NCI-H2227 (cell line): Measurements from ENCODE around the gene KCTD19.
A peak's percentile ranks its signal among the peaks of the same experiment; 100 is the strongest.

Experiments
- DNase-seq: peaks from one replicate; lab custom pipeline; 2025; ENCODE audit not compliant: unreplicated experiment; lab: John Stamatoyannopoulos, UW

Gene KCTD19

DNA sequence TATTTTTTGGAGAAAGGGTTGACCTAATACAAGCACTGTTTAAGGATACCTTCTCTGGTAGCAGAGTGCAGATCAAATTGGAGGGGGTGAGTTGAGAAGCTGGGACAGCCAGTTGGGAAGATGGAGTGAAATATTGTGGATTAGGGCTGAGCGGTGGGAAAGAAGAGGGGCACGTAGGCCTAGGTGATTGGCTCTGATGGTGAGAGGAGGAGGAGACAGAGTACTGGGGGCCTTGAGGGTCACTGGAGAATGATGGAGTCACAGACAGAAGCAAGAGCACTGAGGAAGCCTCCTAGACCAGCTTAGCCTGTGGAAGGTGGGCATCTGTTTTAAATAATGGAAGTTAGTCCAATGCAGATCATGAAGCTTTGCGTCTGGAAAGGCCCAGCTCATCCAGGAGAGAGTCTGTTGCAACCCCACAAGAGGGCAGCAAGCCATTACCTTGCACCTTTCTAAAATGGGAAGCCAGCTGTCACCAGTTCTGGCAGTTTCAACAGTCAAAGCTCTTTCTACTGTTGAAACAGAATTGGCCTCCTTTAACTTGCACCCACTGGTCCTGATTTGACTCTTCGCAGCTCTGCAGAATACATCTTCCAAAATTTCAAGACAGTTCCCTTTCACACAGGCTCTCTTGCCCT lies 66.0 kb downstream of the KCTD19 start:
- DNase-seq = peak; percentile 13

DNA sequence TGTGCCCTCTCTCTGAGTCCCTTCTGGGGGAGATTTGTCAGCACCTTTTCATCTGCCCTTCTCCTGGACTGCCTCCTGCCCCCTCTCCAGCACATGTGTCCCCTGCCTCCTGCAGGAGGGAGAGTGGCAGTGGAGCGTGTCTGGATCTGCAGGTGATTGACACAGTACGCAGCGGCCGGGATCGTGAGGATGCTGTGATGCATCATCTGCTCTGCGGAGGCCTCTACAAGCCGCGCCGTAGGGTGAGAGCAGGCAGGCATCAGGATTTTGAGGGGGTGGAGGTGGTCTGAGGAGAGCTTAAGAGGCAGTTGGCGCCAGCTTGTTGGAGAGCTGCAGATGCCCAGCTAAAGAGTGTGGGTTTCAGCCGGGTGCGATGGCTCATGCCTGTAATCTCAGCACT lies 66.8 kb downstream of the KCTD19 start:
- peak; percentile 8 for DNase-seq

DNA sequence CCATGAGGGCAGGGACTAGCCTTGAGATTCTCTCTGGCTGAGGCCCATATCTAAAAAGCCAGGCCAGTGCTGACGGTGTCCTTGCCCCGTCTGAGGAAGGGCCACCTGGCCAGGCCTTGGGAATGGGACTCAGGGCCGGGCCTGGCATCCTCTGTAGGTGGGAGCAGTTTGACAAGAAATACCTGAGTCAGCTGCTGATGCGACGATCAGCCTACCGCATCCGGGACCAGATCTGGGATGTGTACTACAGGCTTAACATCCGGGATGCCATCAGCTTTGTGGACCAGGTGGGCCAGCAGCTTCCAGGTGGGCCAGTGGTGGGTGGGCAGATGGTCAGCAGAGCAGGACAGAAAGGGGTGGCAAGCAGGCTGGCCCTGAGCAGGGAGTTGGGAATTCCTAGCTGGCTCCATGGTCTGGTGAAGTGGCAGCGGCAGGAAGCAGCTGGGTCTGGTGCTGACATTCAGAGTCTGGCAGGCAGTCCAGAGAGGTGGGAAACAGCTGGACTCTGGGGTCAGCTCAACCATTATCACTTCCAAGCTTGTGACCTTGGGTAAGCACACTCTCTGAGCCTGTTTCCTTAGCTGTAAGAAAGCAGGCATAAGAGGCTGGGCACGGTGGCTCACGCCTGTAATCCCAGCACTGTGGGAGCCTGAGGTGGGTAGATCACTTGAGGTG lies 68.2 kb downstream of the KCTD19 start:
- DNase-seq = no peak

DNA sequence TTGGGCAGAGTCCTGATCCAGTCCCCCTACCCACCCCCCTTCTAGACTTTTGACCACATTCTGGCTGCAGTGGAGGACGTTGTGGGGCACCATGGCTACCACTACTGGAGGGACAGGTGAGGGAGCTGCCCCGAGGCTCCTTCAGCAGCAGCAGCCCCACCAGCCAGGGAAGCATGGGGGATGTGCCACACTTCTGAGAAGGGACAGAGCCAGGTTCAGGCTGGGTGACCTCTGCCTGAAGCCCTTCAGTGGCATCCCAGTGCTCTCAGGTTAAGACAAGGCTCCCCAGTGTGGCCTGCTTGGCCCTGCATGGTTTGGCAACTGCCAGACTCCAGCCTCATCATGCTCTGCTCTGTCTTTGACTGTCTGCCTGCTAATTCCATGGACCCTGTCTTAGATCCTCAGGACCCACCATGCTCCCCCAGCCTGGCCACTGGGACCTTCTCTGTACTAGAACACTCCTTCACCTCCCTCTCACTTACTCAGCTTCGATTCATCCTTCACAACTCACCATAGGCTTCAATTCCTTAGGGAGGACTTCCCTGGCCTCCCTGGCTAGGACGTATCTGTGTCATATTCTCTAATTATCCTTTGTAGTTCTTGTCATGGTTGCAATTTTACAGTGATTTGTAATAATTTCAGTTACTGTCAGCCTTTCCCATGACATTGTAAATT lies 68.9 kb downstream of the KCTD19 start:
- no peak for DNase-seq

DNA sequence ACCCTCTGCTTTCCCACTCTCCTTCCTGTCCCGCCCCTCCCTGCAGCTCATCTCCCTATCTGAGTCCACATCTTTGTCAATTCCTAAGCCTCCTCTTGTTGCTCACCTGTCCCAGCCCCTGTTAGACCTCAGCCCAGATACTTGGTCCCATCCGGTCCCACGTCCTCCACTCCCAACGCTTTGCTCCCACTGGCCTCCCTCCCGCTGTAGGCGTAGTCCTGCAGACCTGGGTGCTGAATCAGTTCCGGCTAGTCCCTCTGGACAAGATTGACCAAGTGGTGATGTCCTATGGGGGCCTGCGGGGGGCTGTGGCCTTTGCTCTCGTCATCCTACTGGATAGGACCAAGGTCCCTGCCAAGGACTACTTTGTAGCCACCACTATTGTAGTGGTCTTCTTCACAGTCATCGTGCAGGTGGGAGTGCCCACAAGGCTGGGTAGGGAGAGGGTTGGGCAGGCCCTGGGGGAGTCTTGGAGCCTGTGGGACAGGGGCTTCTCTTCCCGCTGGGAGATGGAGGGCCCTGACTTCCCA lies 69.8 kb downstream of the KCTD19 start:
- no peak for DNase-seq

DNA sequence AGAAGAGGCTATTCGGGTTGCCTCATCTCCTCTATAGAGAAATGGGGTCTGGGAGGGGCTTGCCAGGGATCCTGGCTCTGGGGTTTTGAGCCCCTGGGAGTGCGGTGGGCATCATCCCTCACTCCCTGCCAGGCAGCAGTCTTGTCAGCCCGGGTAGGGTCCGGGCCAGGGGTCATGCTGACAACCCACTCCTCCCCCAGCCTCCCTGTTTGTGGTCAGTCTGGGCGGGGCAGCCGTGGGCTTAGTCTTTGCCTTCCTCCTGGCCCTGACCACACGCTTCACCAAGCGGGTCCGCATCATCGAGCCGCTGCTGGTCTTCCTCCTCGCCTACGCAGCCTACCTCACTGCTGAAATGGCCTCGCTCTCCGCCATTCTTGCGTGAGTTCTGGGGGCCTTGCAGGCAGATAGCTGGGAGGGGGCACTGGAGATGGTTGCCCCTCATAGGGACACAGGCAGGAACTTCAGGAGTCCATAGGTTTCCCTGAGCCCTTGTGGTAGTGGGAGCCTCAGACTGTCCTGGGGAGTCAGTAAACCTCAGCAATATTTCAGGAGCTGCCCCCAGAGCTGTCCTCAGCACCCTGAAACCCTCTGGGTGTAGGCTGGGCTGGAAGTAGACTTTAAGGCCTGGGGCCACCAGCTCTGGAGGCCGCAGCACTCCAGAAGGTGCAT lies 70.9 kb downstream of the KCTD19 start:
- no peak for DNase-seq

DNA sequence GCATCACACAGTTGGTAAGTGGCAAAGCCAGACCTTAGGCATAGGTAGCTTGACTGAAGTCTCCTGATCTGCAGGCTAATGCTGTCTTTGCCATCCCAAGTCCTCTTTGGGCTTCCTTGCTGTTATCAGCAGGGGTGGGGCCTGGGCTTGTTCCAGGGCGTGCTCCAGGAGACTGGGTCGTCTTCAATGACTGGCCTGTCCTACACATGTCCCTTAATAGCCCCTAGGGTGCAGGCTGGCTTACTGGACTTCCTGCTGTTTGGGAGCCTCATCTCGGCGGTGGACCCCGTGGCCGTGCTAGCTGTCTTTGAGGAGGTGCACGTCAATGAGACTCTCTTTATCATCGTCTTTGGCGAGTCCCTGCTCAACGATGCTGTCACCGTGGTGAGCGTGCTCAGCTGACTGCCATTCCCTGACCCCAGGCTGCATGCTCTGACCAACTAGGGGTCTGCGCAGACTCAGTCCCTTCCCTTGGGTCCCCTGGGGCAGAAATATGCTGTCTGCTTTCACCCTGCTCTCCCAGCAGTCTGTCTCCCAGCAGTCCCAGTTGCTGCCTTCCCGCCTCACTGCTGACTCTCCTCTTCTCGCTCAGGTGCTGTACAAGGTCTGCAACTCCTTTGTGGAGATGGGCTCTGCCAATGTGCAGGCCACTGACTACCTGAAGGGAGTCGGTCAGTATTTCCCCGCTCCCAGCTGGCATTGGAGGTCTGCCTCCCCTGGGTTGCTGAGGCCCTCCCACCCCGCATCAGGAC lies 71.6 kb downstream of the KCTD19 start:
- no peak for DNase-seq

DNA sequence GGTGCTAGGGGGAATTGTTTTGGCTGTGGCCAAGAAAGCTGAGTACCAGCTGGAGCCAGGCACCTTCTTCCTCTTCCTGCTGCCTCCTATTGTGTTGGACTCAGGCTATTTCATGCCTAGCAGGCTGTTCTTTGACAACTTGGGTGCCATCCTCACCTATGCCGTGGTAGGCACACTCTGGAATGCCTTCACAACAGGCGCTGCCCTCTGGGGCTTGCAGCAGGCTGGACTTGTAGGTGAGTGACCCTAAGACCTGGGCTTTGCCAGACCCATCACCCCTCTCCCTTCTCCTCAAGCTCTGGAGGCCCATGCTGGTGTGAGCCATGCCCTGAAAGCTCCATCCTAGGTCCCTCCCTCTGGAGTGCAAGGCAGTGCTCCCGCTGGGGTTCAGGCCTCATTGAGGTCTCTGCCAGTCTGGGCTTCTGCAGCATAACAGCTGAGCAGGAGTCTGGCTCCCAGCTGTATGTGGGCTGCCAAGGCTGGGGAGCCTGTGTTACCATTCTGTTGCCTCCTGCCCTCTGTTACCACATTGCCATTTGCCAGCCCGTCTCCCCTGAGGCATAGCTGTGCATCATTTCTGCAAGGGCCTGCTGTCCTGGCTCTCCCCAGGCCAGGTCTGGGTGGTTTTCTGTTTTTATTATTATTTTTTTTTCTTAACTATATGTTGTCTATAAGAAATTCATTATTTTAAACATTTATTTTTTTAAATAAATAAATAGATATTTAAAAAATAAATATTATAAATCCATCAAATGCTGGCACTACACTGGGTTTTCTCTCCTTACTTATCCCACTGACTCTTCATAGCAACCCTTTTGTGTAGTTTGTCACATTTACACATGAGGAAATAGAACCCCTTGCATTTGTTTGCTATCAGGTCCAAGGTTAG lies 73.7 kb downstream of the KCTD19 start:
- DNase-seq = no peak

DNA sequence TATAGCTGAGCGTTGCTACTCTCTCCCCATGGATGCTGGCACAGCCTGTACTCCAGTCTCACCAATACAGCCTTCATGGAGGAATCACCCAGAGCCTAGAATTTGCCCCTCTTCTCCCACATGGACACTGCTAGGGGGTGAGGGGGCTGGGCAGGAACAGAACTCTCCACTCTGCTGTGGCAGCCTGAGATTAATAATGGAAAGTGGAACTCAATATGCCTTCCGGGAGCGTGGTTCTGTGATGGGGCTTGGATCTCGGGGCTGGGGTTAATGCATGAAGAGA lies 76.6 kb downstream of the KCTD19 start:
- no peak for DNase-seq

DNA sequence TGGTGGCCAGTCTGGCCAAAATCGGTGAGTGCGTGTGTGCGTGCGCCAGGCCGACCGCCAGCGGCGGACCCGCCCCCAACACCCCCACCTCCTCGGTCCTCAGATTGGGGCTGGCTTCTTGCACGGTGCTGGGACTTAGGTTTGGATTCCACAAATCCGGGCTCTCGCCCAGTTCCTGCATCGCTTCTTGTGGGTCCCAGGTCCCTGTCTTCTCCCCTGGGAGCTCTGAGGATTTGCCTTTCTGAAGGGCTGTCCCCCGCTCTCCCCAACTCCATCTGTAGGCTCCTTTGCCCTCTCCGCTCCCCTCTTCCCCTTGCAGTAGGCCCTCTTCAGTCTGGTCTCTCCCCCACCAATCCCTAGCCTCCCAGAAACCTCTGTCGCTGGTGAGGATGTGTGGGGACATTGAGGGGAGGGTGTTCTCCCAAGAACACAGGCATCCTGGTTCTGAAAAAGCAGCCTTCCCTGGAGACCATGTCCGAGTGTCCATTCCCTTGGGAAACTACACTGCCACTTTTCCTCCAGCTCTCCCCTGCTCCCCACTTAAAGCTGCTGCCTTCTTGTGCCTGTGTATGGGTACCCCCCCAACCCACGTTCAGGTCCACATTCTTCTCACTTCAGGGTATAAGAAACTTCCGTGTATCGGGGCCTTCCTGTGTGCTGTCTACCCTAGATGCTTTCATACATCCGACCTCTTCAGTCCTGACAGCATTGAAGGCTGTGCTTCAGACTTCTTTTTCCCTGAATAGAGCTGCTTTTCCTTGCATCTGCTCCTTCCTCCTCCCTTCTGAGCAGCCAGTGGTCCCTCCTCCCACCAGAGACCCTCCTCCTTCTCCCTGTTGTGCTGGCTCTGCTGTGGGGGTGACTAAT lies 77.1 kb downstream of the KCTD19 start:
- peak; percentile 38 for DNase-seq

DNA sequence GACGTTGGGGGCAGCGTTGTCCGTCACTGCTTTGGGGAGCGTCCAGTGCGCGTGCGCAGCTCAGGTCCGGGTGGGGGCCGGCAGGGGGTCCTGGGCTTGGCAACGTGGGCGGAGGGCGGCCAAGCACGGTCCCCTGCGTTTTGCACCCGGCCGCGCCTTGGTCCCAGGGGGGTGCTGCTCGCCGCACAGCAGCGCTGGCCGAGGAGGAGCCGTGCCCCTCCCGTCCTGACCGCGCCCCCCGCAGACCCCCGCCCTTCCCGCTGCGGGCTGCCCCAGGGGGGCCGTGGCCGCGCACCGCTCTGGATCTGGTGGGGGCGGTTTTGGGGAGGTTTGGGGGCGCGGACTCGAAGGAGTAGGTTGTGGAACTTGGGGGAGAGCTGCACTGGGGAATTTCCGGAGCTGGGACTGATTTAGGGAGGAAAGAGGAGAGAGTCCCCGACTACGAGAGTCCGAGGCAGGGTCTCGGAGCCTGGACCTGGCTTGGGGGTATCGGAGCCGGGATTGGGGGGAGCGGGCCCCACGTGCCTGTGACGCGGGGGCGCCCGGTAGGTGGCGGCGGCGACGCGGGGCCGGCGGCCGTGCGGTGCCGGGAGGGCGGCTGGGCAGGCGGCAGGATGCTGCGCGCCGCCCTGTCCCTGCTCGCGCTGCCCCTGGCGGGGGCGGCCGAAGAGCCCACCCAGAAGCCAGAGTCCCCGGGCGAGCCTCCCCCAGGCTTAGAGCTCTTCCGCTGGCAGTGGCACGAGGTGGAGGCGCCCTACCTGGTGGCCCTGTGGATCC lies 78.0 kb downstream of the KCTD19 start, which contains the start of gene SLC9A5:
Gene SLC9A5 (plus strand): TSS at position 579 of the 777 bp plus-strand sequence. CDS start 36 bp downstream, at position 615.
- DNase-seq = peak; percentile 45

DNA sequence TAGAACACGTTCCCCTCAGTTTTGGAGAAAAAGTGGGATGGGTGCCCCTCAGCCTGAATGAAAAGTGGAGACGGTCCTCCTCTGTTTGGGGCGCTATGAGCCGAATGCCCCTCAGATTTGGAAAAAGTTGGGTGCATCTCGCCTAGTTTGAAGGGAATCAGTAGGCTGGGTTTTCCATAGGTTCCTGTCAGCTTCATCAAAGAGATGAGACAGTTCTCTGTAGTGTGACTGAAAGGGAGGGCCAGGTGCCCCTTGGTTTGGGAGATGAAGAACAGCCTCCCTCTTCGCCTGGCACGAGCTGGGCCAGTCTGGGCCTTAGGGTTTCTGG lies 78.5 kb downstream of the KCTD19 start:
- DNase-seq = no peak

DNA sequence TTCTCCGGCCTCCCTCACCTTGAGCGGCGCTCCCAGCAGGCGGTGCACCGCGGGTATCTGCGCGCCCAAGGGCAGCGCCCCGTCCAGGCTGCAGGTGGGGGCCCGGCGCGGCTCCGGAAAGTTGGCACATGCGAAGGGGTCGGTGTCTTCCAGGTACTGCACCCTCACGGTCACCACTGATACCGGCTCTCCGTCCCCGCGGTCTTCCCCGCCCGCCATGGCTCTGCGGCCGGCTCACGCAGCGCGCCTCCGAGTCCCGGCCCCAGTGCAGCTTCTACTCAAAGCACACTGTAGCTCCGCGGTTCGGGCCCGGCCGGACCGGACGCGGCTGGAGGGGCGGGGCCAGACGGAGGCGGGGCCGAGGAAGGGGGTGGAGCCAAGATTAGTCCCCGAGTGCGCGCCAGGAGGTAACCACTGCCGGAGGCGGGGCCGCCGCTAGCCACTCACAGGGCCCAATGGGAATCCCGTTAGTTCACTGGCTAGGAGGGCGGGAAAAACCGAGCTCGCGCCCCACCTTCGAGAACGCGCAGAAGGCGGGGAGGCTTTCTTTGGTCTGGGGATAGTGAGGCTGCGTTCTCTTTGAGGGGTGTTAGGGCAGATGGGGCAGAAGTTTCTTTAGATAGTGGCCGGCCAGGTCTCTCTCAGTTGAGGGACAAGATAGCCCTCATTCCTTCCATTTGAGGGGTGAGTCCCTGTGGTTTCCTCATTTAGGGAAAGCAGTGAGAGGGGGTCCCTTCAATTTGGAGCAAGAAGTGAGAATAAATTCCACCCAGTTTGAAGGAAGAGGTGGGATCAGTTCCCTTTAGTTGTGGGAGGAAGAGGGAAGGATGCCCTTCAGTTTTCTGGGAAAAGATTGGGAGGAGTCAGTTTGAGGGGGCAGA lies 79.1 kb downstream of the KCTD19 start, which contains the start of gene FHOD1:
Gene FHOD1 (minus strand): TSS at position 290 of the 881 bp plus-strand sequence. CDS start 71 bp downstream, at position 219.
- DNase-seq = peak; percentile 94

DNA sequence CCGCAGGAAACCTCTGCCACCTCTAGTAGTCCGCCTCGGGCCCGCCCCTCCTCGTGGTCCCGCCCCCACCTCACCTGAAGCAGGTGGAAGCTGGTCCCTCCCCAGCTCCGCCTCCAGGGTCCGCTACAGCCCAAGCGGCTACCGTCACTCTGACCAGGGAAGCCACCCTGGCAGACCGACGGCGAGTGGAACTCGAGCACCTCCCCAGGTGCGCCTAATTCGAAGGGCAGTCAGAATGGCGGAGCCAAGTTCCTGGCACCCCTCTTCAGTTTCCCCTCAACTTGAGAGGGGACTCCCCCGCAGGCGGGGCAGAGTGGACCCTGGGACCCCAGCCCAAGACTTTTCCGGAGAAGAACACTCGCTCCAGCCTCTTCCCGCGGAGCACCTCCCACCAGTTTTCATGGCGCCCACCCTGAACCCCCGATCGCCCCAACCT lies 79.8 kb downstream of the KCTD19 start:
- peak; percentile 39 for DNase-seq

DNA sequence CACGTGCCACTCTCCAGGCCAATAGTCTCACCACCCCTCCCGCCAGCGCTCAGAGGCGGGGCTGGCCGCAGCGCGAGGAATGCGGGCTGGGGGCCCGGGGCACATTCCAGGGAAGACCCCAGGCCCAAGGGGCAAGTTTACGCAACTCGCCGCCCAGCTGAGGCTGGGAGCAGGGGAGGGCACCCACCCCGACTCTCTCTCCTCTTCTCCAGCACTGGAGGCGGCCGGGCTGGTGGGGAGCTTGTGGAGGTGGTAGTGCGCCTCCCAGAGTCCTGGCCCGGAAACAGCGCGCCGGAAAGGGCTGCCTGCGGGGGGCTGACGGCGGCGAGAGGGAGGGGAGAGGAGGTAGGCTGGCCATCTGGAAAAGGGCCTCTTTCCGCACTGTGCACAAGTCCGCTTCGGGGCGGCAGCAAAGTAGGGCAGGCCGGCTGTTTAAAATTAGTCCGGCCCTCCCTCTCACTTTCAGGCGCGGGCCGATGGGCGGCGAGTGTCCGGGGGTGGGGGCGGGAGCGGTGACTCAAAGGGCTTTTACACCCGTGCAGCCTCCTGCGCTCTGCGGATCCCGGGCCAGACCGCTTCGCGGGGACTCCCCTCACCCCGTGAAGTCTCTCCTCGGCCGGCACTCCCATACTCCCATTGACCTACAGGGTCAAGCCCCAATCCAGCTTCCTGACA lies 80.3 kb downstream of the KCTD19 start:
- DNase-seq = peak; percentile 74

DNA sequence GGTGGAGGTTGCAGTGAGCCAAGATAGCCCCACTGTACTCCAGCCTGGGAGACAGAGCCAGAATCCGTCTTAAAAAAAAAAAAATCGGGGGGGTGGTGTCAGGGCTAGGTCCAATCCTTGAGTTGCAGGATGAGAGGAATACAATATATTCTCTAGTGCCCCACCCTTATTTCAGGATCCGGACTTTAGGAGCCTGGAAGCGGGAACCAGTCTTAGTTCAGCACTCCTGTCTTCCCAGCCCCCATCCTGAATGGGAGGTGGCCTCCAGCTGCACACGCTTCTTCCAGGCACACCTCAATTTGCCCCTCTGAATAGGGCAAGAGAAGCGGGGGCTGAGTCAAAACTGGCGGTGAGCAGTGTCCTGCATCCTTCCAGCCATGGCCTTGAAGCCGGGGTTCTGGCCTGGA lies 80.9 kb downstream of the KCTD19 start:
- DNase-seq = no peak

DNA sequence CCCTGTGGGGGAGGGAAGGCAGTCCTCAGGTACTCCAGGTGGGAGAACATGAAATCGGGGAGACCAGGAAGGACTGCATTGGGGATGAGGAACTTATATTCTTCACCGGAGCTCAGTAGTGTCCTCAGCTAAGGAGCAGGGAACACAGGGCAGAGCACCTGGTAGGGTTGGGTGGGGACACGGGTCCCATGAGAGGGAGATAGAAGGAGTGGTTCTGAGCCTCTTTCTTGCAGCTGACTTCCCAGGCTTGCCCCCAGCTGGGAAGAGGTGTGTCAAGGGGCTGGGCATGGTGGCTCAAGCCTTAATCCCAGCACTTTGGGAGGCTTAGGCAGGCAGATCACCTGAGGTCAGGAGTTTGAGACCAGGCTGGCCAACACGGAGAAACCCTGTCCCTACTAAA lies 81.4 kb downstream of the KCTD19 start:
- DNase-seq = no peak
